Activated naive CD8-positive, alpha-beta T cell treated with anti-CD3 and anti-CD28 coated beads for 36 hours (primary cell): Measurements from ENCODE around the gene ITPR2. TPM values are rescaled to one million over a fixed set of nuclear protein-coding genes. Genes with fewer than 3 reads are reported as not detected.

Source experiments
- DNase-seq: peaks from one replicate; pipeline ENCODE4 v3.0.0; 2021
- H3K27ac Mint-ChIP-seq: one replicate; pipeline ENCODE4 v1.8.0; 2022; ENCODE audit warnings: mild to moderate bottlenecking, moderate library complexity, mixed read lengths
- H3K27me3 Mint-ChIP-seq: one replicate; pipeline ENCODE4 v1.8.0; 2022; ENCODE audit warnings: mild to moderate bottlenecking, mixed read lengths
- H3K36me3 Mint-ChIP-seq: one replicate; pipeline ENCODE4 v1.8.0; 2021; ENCODE audit warnings: mild to moderate bottlenecking, mixed read lengths
- H3K4me1 Mint-ChIP-seq: one replicate; pipeline ENCODE4 v1.8.0; 2021; ENCODE audit warnings: mixed read lengths
- H3K4me3 Mint-ChIP-seq: one replicate; pipeline ENCODE4 v1.8.0; 2022; ENCODE audit warnings: mild to moderate bottlenecking, moderate library complexity, mixed read lengths
- H3K9me3 Mint-ChIP-seq: one replicate; pipeline ENCODE4 v1.8.0; 2022; ENCODE audit warnings: mixed read lengths
- total RNA-seq, 2 experiments: library from RNA; stranded (reverse); gene quantifications; one replicate each; pipeline ENCODE4 v1.2.3, GENCODE V29; 2021

The ITPR2 gene
- total RNA-seq, 2 experiments from 2014 or later = 27.3 TPM

GRCh38 chr12:26748741-26749431 lies 84.1 kb downstream of the ITPR2 start:
- peaks cover 5% of the 10 kb centered on the region for H3K9me3 Mint-ChIP-seq
- H3K36me3 Mint-ChIP-seq = peaks cover 34% of the 10 kb centered on the region
- H3K4me3 Mint-ChIP-seq = peak overlapping the region; percentile 49
- H3K27ac Mint-ChIP-seq = peak overlapping the region; percentile 94
- peaks cover 72% of the 10 kb centered on the region for H3K4me1 Mint-ChIP-seq
- no peak for DNase-seq
- no peaks in the 10 kb centered on the region for H3K27me3 Mint-ChIP-seq

GRCh38 chr12:26748412-26748740 lies 84.6 kb downstream of the ITPR2 start:
- Mint-ChIP-seq H3K27ac (peak overlapping the region; percentile 94), H3K36me3 (peaks cover 29% of the 10 kb centered on the region), H3K4me3 (peak overlapping the region; percentile 49), H3K27me3 (no peaks in the 10 kb centered on the region), H3K9me3 (peaks cover 3% of the 10 kb centered on the region), H3K4me1 (peaks cover 72% of the 10 kb centered on the region)
- no peak for DNase-seq

GRCh38 chr12:26746121-26746714 lies 86.8 kb downstream of the ITPR2 start:
- H3K27me3 Mint-ChIP-seq = no peaks in the 10 kb centered on the region
- H3K9me3 Mint-ChIP-seq = no peaks in the 10 kb centered on the region
- peaks cover 31% of the 10 kb centered on the region for H3K36me3 Mint-ChIP-seq
- peaks cover 72% of the 10 kb centered on the region for H3K4me1 Mint-ChIP-seq
- no peak for DNase-seq
- peak overlapping the region; percentile 61 for H3K27ac Mint-ChIP-seq
- no peak overlapping the region for H3K4me3 Mint-ChIP-seq

- peaks cover 33% of the 10 kb centered on the region for H3K36me3 Mint-ChIP-seq
- no peak overlapping the region for H3K4me3 Mint-ChIP-seq
- H3K27ac Mint-ChIP-seq = no peak overlapping the region
- peaks cover 7% of the 10 kb centered on the region for H3K9me3 Mint-ChIP-seq
- H3K4me1 Mint-ChIP-seq = peaks cover 60% of the 10 kb centered on the region
- DNase-seq = no peak
- H3K27me3 Mint-ChIP-seq = no peaks in the 10 kb centered on the region
Measured at GRCh38 chr12:26744697-26745440, 88.1 kb downstream of the ITPR2 start.

- H3K36me3 Mint-ChIP-seq = peaks cover 38% of the 10 kb centered on the region
- H3K27me3 Mint-ChIP-seq = no peaks in the 10 kb centered on the region
- no peak for DNase-seq
- peaks cover 54% of the 10 kb centered on the region for H3K4me1 Mint-ChIP-seq
- H3K4me3 Mint-ChIP-seq = no peak overlapping the region
- H3K27ac Mint-ChIP-seq = no peak overlapping the region
- peaks cover 8% of the 10 kb centered on the region for H3K9me3 Mint-ChIP-seq
Measured at GRCh38 chr12:26744042-26744626, 88.9 kb downstream of the ITPR2 start.

GRCh38 chr12:26741584-26742227 lies 91.3 kb downstream of the ITPR2 start:
- no peak for DNase-seq
- Mint-ChIP-seq H3K27me3 (no peaks in the 10 kb centered on the region), H3K27ac (no peak overlapping the region), H3K4me1 (peaks cover 34% of the 10 kb centered on the region), H3K36me3 (peaks cover 51% of the 10 kb centered on the region), H3K4me3 (no peak overlapping the region), H3K9me3 (peaks cover 13% of the 10 kb centered on the region)

- Mint-ChIP-seq H3K9me3 (peaks cover 13% of the 10 kb centered on the region), H3K4me1 (peaks cover 29% of the 10 kb centered on the region), H3K27me3 (no peaks in the 10 kb centered on the region), H3K27ac (no peak overlapping the region), H3K4me3 (no peak overlapping the region), H3K36me3 (peaks cover 53% of the 10 kb centered on the region)
- no peak for DNase-seq
Measured at GRCh38 chr12:26740991-26741390, 92.0 kb downstream of the ITPR2 start.

- H3K36me3 Mint-ChIP-seq = peaks cover 53% of the 10 kb centered on the region
- H3K27me3 Mint-ChIP-seq = no peaks in the 10 kb centered on the region
- peaks cover 28% of the 10 kb centered on the region for H3K4me1 Mint-ChIP-seq
- no peak for DNase-seq
- peaks cover 13% of the 10 kb centered on the region for H3K9me3 Mint-ChIP-seq
- H3K27ac Mint-ChIP-seq = no peak overlapping the region
- no peak overlapping the region for H3K4me3 Mint-ChIP-seq
Measured at GRCh38 chr12:26740348-26740747, 92.6 kb downstream of the ITPR2 start.

GRCh38 chr12:26737487-26738030 lies 95.4 kb downstream of the ITPR2 start:
- Mint-ChIP-seq H3K27ac (no peak overlapping the region), H3K9me3 (peaks cover 13% of the 10 kb centered on the region), H3K36me3 (peaks cover 47% of the 10 kb centered on the region), H3K4me3 (no peak overlapping the region), H3K4me1 (peaks cover 38% of the 10 kb centered on the region), H3K27me3 (no peaks in the 10 kb centered on the region)
- DNase-seq = no peak

- no peaks in the 10 kb centered on the region for H3K27me3 Mint-ChIP-seq
- no peak overlapping the region for H3K4me3 Mint-ChIP-seq
- no peak overlapping the region for H3K27ac Mint-ChIP-seq
- peaks cover 41% of the 10 kb centered on the region for H3K4me1 Mint-ChIP-seq
- no peak for DNase-seq
- H3K9me3 Mint-ChIP-seq = peaks cover 13% of the 10 kb centered on the region
- peaks cover 41% of the 10 kb centered on the region for H3K36me3 Mint-ChIP-seq
Measured at GRCh38 chr12:26736563-26737486, 96.2 kb downstream of the ITPR2 start.

GRCh38 chr12:26735249-26735639 lies 97.8 kb downstream of the ITPR2 start:
- no peak for DNase-seq
- Mint-ChIP-seq H3K27ac (no peak overlapping the region), H3K9me3 (peaks cover 10% of the 10 kb centered on the region), H3K4me1 (peaks cover 48% of the 10 kb centered on the region), H3K27me3 (no peaks in the 10 kb centered on the region), H3K4me3 (no peak overlapping the region), H3K36me3 (peaks cover 32% of the 10 kb centered on the region)

- no peak for DNase-seq
- peaks cover 32% of the 10 kb centered on the region for H3K36me3 Mint-ChIP-seq
- no peak overlapping the region for H3K4me3 Mint-ChIP-seq
- no peaks in the 10 kb centered on the region for H3K27me3 Mint-ChIP-seq
- peaks cover 6% of the 10 kb centered on the region for H3K9me3 Mint-ChIP-seq
- H3K4me1 Mint-ChIP-seq = peaks cover 52% of the 10 kb centered on the region
- H3K27ac Mint-ChIP-seq = no peak overlapping the region
Measured at GRCh38 chr12:26734510-26735248, 98.3 kb downstream of the ITPR2 start.
